Motor neuron (in vitro differentiated cells): ENCODE measurements around the gene MGAM2. TPM values are rescaled to one million over a fixed set of nuclear protein-coding genes. Genes with fewer than 3 reads are reported as not detected.

Experiments
- ATAC-seq, 8 experiments: fragments of 200-7000 bp; cut with Tn5 transposase; replicated peaks in 6 of 8; 2 replicates each; pipeline ENCODE4 v1.8.0; 2021; ENCODE audit warnings: mild to moderate bottlenecking in 8 of 8, moderate library complexity in 8 of 8
- H3K27ac ChIP-seq, 2 donors: fragments of 250-450 bp; sonication (Bioruptor Pico); 2 replicates each; pipeline ENCODE4 v1.9.0; 2021; ENCODE audit warnings: antibody characterized with exemption in 2 of 2, mild to moderate bottlenecking in 2 of 2, moderate library complexity in 1 of 2
- H3K4me1 ChIP-seq, 2 donors: fragments of 250-450 bp; sonication (Bioruptor Pico); replicated peaks in 1 of 2; 2 replicates each; pipeline ENCODE4 v1.6.1; 2021; ENCODE audit warnings: antibody characterized with exemption in 2 of 2, mild to moderate bottlenecking in 2 of 2, moderate library complexity in 1 of 2
- H3K4me3 ChIP-seq, 5 donors: fragments of 250-450 bp; sonication (Bioruptor Pico); 2 replicates each; pipeline ENCODE4 v1.9.0; 2021; ENCODE audit warnings: antibody characterized with exemption in 5 of 5, mild to moderate bottlenecking in 5 of 5, moderate library complexity in 4 of 5
- WGBS, 10 experiments: fragments of 450-650 bp; shearing (Covaris generic); methylation state at CpG; one replicate each; pipeline ENCODE4 v1.0.0; 2022; 5-methylcytosine and 5-hydroxymethylcytosine counted together
- in situ Hi-C, 9 experiments: fragments of 400-800 bp; cut with MboI; loops; one replicate each; pipeline ENCODE4 v1.15.0; 2021; ENCODE audit warnings: low sequenced_read_pairs in 9 of 9, low pct_unique_long_range_greater_than_20kb in 2 of 9; ENCODE audit not compliant: unreplicated experiment in 9 of 9
- total RNA-seq, 8 experiments: library from RNA; unstranded; fragments of 300-600 nt; gene quantifications; 2 replicates each; pipeline versions ENCODE4 v1.2.3 to v1.2.4, GENCODE V29; 2022

Gene MGAM2
- total RNA-seq, 8 experiments from 2014 or later, result under 0.01 to 0.63 (median 0.13) TPM; not detected in 2

DNA sequence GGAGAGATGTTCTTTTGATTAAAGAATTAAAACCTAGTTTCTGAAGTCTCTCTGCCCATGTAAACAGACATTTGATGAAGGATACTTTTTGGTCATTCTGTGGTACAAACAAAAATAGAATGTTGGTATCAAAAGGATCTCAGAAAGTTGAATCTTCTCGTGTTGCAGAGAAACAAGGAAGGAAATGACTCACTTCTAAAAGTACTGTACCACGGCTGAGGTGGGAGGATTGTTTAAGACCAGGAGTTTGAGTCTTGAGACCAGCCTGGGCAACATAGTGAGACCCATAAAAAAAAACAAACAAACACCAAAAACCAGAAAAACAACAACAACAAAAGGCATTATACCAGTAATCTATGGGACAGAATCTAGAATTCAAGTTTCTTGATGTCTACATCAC is 76.6 kb downstream of the MGAM2 start:
- Histone ChIP-seq H3K27ac (no peak overlapping the region), H3K4me3 (no peak overlapping the region), H3K4me1 (no peaks in the 10 kb centered on the region)
- no peak for ATAC-seq
- 0 to 100% (median 58%) methylated on average over 1 to 2 of the region's 2 CpGs; no CpG with 5 or more reads in 3 of the 10 experiments for WGBS, 10 experiments
- in situ Hi-C loops, result loop anchor here in 3 of 9 experiments (10.0 to 25.0 kb wide), 2 partner anchors 213 to 226 kb away; partner anchors contain the start of gene TAS2R38 (in 3 of the 3)

DNA sequence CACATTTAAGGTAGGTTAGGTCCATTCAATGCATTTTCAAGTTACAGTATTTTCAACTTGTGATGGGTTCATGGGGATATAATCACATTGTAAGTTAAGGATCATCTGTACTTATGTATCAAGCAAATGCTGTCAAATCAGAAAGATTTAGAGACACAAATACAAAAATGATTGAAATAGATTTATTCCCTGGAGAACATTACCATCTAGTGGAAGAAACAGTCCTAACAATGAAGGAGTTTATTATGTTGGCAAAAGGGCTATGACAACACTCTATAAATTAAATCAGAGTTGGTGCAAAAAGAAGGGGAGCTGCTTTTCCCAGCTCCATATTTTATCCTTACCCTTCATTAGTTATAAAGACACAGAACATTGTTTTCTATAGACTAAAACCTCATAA is 77.3 kb downstream of the MGAM2 start:
- Histone ChIP-seq H3K4me1 (no peaks in the 10 kb centered on the region), H3K4me3 (no peak overlapping the region), H3K27ac (no peak overlapping the region)
- in situ Hi-C loops, result loop anchor here in 3 of 9 experiments (10.0 to 25.0 kb wide), 2 partner anchors 214 to 227 kb away; partner anchors contain the start of gene TAS2R38 (in 3 of the 3)
- ATAC-seq, result no peak

DNA sequence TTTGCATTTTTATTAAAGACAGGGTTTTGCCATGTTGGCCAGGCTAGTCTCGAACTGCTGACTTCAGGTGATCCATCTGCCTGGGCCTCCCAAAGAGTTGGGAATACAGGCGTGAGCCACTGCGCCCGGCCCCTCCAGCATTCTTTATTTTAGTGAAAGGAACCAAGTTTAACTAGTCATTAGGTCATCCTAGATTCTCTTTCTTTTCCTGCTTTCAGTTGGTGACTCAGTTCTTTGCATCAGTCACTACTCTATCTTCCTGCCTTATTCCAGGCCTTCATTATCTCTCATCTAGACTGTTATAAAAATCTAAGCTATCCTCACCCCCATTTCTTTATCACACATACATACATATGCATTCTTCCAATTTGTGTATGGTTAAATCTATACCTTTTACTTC is 82.7 kb downstream of the MGAM2 start:
- Histone ChIP-seq H3K4me1 (no peaks in the 10 kb centered on the region), H3K4me3 (no peak overlapping the region), H3K27ac (no peak overlapping the region)
- 0 to 96% (median 77%) methylated on average over 1 to 4 of the region's 4 CpGs; no CpG with 5 or more reads in 2 of the 10 experiments for WGBS, 10 experiments
- ATAC-seq, result peak in 1 of 8 experiments; percentile 57
- in situ Hi-C loops, result loop anchor here in 2 of 9 experiments (25.0 kb wide), 1 partner anchor 232 kb away; the partner anchor contains the start of gene TAS2R38 (in 2 of the 2)

DNA sequence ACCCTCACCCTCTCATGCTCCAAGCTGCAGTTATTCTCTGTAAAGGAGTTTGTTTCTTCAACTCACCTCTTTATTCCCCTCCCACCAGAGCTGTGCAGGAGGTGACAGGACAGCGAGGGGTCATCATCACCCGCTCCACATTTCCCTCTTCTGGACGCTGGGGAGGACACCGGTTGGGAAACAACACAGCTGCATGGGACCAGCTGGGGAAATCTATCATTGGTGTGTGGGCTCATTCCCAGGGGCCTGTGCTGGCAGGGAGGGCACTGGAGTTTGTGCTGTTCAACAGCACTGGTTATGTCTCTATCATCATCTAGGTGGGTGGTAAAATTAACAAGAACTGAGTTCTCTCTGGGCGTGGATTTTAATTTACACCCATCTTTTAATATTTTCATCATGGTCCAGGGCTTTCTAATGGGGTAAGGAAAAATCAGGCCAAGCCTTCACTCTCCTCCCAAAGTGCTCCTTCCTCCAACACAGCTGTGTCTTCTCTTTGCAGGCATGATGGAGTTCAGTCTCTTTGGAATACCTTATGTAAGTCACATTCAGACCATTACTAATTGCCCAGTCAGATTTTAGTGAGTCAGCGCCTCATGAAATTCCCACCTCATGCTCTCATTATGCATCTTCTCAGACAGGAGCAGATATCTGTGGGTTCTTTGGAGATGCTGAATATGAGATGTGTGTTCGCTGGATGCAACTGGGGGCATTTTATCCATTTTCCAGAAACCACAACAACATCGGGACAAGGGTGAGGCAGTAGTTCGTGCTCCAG is 84.7 kb downstream of the MGAM2 start:
- H3K27ac ChIP-seq, result no peak overlapping the region
- no peak overlapping the region for H3K4me3 ChIP-seq
- no peaks in the 10 kb centered on the region for H3K4me1 ChIP-seq
- in situ Hi-C loops, result loop anchor here in 2 of 9 experiments (25.0 kb wide), 1 partner anchor 234 kb away; the partner anchor contains the start of gene TAS2R38 (in 2 of the 2)
- WGBS, 10 experiments, result 39 to 100% (median 80%) methylated on average over 2 to 5 of the region's 9 CpGs; no CpG with 5 or more reads in 3 of the 10 experiments
- peak in 1 of 8 experiments; percentile 33 for ATAC-seq

DNA sequence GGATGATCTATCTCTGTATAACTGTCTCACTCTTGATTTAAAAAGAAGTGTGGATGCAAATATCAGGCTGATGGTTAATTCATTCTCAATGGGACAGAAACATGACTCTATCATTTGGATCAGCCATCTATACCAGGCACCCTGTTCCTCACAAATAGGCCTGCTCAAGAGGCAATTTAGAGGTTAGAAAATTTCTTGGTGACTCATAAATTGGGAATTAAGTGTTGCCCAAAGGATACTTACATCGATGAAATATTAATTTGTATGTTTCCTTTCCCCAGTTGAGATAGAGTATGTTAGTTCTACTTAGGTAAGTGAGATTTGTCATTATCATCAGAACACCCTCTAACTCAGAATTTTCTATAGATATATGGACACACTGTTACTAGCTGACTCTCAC is 88.7 kb downstream of the MGAM2 start:
- no peak overlapping the region for H3K4me3 ChIP-seq
- 0 to 89% (median 57%) methylated on average over 1 of the region's 1 CpG; no CpG with 5 or more reads in 3 of the 10 experiments for WGBS, 10 experiments
- in situ Hi-C loops, result no loop called here
- no peaks in the 10 kb centered on the region for H3K4me1 ChIP-seq
- no peak overlapping the region for H3K27ac ChIP-seq
- ATAC-seq, result no peak

DNA sequence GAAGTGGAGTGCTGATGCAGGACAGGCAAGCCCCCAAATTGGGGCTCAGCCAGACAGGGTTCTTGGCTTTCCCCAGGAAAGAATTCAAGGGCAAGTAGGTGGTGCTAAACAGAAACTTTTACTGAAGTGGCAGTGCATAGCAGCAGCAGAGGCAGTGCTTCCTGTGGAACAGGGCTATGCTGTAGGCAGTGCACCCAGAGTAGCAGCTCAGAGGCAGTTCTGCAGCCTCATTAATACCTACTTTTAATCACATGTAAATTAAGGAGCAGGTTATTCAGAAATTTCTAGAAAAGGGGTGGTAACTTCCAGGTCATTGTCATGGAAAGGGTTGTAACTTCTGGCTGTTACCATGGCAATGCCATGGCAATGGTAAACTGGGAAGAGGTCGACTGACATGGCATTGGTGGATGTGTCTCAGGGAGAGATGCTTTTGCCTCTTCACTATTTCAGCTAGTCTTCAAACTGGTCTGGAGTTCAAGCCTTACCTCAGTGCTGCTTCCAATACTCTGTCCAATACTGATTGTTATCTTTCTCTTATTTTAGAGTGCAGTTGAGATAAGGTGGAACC is 117.1 kb downstream of the MGAM2 start:
- in situ Hi-C loops, result no loop called here
- Histone ChIP-seq H3K4me1 (no peaks in the 10 kb centered on the region), H3K27ac (no peak overlapping the region), H3K4me3 (no peak overlapping the region)
- 0 to 33% (median 8%) methylated on average over 1 of the region's 1 CpG; no CpG with 5 or more reads in 6 of the 10 experiments for WGBS, 10 experiments
- peak in 5 of 8 experiments; percentile 44 to 68 (median 61) for ATAC-seq

DNA sequence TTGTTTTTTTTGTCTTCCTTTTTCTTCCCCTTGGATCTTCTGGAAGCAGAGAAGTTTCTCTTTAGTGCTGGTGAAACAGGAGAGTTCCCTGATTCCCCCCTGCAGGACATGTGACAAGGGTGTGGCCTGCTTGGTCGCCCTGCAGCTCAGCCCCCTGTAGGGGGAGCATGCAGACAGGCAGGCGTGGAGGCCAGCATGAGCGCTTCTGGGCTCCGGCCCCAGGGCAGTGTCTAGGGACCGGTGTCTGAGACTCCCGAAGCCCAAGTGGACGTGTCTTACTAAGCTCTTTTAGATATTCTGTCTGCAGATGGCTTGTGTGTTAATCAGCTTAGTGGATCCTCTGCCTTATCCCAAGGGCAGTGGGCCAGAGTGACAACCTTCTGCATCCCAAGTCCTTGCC is 120.2 kb downstream of the MGAM2 start:
- Histone ChIP-seq H3K4me3 (no peak overlapping the region), H3K27ac (no peak overlapping the region), H3K4me1 (no peaks in the 10 kb centered on the region)
- WGBS, 10 experiments, result 0 to 100% (median 67%) methylated on average over 1 to 7 of the region's 7 CpGs; no CpG with 5 or more reads in 2 of the 10 experiments
- in situ Hi-C loops, result no loop called here
- peak in 5 of 8 experiments; percentile 18 to 80 (median 52) for ATAC-seq

DNA sequence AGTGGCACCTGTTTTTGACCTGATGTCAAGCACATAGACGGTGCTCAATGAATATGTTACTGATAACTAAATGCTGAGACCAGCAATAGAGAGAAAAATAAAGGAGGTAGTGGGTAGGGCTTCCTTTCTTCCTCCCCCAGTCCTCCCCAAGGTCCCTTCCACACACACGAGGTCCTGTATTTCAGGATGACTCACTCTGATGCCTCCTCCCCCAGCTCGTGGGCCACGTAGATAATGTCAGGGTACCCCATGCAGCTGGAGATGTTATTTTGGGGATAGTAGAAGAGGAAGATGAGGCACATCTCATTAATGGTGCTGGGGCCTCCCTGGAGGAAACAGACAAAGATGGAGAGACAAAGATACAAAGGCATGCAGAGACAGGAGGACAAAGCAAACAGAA is 129.0 kb downstream of the MGAM2 start:
- no peaks in the 10 kb centered on the region for H3K4me1 ChIP-seq
- in situ Hi-C loops, result no loop called here
- no peak overlapping the region for H3K4me3 ChIP-seq
- ATAC-seq, result no peak
- WGBS, 10 experiments, result 0 to 68% (median 47%) methylated on average over 2 to 4 of the region's 4 CpGs; no CpG with 5 or more reads in 4 of the 10 experiments
- H3K27ac ChIP-seq, result no peak overlapping the region

DNA sequence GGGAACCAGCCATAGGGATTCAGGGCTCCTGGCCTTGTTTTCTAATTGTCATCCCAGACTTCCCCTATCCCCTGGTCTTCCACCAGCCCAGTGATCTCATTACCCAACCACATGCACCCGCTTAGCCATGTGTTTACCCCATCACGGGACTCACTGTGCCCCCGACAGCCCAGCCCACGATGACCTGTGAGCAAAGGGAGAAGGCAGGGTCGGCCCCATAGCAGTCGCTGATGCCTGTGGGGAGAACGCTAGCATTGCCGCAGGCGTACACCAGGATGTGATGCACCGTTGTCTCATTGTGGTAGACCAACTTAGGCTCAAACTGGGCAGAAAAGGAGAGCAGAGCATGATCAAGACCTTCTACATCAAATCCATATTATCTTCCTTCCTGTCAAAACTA is 132.3 kb downstream of the MGAM2 start:
- ATAC-seq, result no peak
- no peak overlapping the region for H3K4me3 ChIP-seq
- no peaks in the 10 kb centered on the region for H3K4me1 ChIP-seq
- in situ Hi-C loops, result no loop called here
- WGBS, 10 experiments, result 0 to 100% (median 80%) methylated on average over 1 to 5 of the region's 10 CpGs; no CpG with 5 or more reads in 3 of the 10 experiments
- H3K27ac ChIP-seq, result no peak overlapping the region

DNA sequence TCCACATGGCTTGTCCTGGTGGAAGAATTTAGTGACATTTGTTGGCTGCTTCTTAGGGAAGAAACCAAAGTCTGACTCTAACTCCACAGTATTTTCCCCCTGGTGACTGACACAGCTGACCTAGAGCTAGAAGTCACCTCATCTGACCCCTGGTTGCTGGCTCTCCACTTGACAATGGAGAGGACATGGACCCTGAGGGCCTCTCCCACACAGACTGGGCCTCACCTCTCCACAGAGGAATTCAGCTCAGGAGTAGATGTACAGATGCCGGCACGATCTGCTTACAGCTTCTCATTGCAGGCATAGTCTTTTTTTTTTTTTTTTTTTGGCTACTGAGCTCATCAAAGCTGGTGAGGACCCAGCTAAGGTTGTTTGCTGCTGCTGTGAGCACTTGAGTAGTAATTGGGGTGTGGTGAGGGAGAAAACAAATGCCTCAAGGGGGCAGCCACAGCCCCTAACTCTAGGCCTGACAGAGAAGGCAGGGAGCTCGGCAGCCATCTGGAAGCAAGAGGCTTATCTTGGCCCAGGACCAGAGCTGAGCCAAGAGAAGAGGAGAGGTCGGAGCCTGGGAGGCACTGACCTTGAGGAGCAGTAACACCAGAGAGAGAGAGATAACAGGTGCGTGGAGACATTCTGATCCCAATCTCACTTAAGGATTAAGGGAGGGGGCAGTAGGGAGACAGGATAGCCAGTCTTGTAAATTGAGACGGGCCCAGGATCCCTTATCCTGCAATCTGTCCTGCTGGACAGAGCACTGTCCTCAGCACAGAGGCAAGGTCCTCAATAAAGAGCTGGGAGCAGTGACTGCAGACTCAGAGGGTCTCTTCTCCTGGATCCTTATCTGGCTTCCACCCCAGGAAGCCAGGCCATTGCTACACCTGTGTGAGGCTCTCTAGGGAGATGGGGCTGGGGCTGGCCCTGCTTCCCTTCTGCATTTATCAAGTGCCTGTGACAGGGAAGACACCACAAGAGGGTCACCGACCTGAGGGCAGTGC is 136.9 kb downstream of the MGAM2 start:
- WGBS, 10 experiments, result 0 to 81% (median 42%) methylated on average over 1 to 4 of the region's 7 CpGs; no CpG with 5 or more reads in 3 of the 10 experiments
- no peak for ATAC-seq
- no peak overlapping the region for H3K4me3 ChIP-seq

DNA sequence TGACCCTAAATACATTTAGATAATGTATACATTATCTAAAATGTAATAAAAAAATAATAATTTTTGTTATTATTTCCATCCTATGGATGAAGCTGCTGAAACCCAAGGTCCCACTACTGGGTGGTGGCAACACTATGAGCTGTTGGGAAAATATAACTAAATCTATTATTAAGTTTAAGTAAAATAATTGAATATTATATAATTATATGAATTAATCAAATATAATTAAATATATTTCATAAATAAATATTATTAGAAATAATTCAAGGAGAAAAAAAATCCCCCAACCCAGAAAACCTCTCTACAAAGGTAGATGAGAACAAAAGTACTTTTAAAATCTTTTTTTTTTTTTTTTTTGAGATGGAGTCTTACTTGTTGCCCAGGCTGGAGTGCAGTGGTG is 138.4 kb downstream of the MGAM2 start:
- in situ Hi-C loops, result no loop called here
- ATAC-seq, result no peak
- Histone ChIP-seq H3K4me3 (no peak overlapping the region), H3K27ac (no peak overlapping the region), H3K4me1 (no peaks in the 10 kb centered on the region)

More for the DNA sequence above, 136.9 kb downstream of the MGAM2 start:
- Histone ChIP-seq H3K27ac (no peak overlapping the region), H3K4me1 (no peaks in the 10 kb centered on the region)
- in situ Hi-C loops, result no loop called here

DNA sequence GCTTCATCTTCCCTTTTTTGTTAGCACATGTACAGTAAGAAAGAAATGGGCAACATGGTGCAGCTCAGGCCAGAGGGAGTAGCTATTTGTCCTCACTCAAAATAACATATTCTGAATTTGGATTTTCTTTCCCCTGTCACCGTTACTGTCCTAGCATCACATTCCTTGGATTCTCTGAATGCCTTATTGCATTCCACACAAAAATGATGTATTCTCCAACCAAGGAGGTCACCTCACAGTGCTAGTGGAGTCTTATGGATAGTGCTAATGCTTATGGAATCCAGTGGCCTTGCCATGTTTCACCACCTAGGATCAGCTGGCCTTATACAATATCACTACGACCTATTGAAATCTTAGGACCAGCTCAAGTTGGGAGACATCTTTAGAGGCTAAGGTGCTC is 139.2 kb downstream of the MGAM2 start:
- Histone ChIP-seq H3K27ac (no peak overlapping the region), H3K4me3 (no peak overlapping the region), H3K4me1 (no peaks in the 10 kb centered on the region)
- WGBS, 10 experiments, result 10 to 100% (median 93%) methylated on average over 1 to 2 of the region's 2 CpGs; no CpG with 5 or more reads in 5 of the 10 experiments
- peak in 1 of 8 experiments; percentile 29 for ATAC-seq
- in situ Hi-C loops, result no loop called here
